Measurements from ENCODE around the gene FRYL. TPM values are rescaled to one million over a fixed set of nuclear protein-coding genes. Genes with fewer than 3 reads are reported as not detected.

Gene FRYL
- total and polyA plus RNA-seq, 2 of the 13 experiments (the other 11 are each of a cell fraction or from before 2014, with no cell fraction given): 9.7 to 19.6 TPM

DNA sequence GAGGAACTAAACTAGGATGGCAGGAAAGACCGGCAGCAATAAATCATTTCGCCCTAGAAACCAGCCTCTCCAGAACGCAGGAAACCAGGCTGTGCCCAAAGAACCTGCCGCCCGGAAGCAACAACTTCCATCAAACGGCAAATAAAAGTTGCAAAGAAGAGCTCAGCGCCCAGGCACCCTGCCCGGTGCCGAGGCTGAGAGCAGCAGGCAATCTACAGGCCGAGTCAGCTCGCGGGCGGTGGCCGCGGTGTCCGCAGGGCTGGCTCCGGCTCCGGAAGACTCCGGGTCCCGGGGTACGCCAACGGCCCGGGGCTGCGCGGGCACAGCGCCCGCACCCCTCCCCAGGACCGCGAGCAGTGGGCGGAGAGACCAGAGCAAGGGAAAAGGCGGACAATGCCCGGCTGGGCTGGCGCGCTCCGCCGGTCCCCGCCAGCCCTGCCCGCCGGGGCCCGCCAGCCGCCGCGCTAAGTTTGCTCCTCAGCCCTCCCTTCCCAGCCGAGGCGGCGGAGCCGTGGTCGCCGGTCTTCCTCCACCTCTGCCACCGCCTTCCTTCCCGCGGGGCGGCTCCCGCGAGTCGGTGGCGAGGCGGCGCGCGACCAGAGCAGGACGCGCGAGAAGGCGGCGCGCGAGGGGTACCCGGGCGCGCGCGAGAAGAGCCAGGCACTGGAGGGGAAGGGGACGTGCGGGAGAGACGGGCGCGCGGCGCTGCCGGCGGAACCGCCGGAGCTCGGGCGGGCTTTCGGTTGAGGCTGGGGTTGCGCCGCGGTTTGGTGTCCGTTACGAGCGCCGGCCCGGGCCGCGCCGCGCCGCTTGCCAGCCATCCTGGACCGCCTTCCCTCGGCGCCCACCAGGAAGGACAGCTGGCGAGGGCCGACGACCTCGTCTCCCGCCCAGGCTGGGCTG lies 733 bp downstream of the FRYL start (continued):
- TF ChIP-seq, protein P1, sequence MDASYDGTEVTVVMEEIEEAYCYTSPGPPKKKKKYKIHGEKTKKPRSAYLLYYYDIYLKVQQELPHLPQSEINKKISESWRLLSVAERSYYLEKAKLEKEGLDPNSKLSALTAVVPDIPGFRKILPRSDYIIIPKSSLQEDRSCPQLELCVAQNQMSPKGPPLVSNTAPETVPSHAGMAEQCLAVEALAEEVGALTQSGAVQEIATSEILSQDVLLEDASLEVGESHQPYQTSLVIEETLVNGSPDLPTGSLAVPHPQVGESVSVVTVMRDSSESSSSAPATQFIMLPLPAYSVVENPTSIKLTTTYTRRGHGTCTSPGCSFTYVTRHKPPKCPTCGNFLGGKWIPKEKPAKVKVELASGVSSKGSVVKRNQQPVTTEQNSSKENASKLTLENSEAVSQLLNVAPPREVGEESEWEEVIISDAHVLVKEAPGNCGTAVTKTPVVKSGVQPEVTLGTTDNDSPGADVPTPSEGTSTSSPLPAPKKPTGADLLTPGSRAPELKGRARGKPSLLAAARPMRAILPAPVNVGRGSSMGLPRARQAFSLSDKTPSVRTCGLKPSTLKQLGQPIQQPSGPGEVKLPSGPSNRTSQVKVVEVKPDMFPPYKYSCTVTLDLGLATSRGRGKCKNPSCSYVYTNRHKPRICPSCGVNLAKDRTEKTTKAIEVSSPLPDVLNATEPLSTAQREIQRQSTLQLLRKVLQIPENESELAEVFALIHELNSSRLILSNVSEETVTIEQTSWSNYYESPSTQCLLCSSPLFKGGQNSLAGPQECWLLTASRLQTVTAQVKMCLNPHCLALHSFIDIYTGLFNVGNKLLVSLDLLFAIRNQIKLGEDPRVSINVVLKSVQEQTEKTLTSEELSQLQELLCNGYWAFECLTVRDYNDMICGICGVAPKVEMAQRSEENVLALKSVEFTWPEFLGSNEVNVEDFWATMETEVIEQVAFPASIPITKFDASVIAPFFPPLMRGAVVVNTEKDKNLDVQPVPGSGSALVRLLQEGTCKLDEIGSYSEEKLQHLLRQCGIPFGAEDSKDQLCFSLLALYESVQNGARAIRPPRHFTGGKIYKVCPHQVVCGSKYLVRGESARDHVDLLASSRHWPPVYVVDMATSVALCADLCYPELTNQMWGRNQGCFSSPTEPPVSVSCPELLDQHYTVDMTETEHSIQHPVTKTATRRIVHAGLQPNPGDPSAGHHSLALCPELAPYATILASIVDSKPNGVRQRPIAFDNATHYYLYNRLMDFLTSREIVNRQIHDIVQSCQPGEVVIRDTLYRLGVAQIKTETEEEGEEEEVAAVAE (CRISPR knock-in tag; IDR thresholded peaks at IDR 0.05; ENCODE audit: borderline replicate concordance): no peak
- TF ChIP-seq, protein P2, sequence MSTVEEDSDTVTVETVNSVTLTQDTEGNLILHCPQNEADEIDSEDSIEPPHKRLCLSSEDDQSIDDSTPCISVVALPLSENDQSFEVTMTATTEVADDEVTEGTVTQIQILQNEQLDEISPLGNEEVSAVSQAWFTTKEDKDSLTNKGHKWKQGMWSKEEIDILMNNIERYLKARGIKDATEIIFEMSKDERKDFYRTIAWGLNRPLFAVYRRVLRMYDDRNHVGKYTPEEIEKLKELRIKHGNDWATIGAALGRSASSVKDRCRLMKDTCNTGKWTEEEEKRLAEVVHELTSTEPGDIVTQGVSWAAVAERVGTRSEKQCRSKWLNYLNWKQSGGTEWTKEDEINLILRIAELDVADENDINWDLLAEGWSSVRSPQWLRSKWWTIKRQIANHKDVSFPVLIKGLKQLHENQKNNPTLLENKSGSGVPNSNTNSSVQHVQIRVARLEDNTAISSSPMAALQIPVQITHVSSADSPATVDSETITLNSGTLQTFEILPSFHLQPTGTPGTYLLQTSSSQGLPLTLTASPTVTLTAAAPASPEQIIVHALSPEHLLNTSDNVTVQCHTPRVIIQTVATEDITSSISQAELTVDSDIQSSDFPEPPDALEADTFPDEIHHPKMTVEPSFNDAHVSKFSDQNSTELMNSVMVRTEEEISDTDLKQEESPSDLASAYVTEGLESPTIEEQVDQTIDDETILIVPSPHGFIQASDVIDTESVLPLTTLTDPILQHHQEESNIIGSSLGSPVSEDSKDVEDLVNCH (CRISPR knock-in tag; IDR thresholded peaks at IDR 0.05): no peak
- TF ChIP-seq GATAD1 (CRISPR knock-in tag; IDR thresholded peaks at IDR 0.05) (no peak), PRPF4 (IDR thresholded peaks at IDR 0.05; ENCODE audit: low read depth, low read length, poor library complexity, severe bottlenecking) (no peak), ZFP41 (CRISPR knock-in tag; IDR thresholded peaks at IDR 0.05; ENCODE audit: borderline replicate concordance) (no peak), ZBTB38 (CRISPR knock-in tag; IDR thresholded peaks at IDR 0.05) (no peak), NFE2 (CRISPR knock-in tag; IDR thresholded peaks at IDR 0.05) (no peak), ZNF121 (CRISPR knock-in tag; IDR thresholded peaks at IDR 0.05) (no peak), TEAD3 (CRISPR knock-in tag; optimal IDR thresholded peaks at IDR 0.05; ENCODE audit: borderline replicate concordance) (no peak), MYNN (CRISPR knock-in tag; IDR thresholded peaks at IDR 0.05; ENCODE audit: low read depth) (no peak)
- TF ChIP-seq, protein P3, sequence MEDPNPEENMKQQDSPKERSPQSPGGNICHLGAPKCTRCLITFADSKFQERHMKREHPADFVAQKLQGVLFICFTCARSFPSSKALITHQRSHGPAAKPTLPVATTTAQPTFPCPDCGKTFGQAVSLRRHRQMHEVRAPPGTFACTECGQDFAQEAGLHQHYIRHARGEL (CRISPR knock-in tag; IDR thresholded peaks at IDR 0.05): no peak
- TF ChIP-seq, protein P4, sequence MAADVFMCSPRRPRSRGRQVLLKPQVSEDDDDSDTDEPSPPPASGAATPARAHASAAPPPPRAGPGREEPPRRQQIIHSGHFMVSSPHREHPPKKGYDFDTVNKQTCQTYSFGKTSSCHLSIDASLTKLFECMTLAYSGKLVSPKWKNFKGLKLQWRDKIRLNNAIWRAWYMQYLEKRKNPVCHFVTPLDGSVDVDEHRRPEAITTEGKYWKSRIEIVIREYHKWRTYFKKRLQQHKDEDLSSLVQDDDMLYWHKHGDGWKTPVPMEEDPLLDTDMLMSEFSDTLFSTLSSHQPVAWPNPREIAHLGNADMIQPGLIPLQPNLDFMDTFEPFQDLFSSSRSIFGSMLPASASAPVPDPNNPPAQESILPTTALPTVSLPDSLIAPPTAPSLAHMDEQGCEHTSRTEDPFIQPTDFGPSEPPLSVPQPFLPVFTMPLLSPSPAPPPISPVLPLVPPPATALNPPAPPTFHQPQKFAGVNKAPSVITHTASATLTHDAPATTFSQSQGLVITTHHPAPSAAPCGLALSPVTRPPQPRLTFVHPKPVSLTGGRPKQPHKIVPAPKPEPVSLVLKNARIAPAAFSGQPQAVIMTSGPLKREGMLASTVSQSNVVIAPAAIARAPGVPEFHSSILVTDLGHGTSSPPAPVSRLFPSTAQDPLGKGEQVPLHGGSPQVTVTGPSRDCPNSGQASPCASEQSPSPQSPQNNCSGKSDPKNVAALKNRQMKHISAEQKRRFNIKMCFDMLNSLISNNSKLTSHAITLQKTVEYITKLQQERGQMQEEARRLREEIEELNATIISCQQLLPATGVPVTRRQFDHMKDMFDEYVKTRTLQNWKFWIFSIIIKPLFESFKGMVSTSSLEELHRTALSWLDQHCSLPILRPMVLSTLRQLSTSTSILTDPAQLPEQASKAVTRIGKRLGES (CRISPR knock-in tag; IDR thresholded peaks at IDR 0.05; ENCODE audit: borderline replicate concordance): no peak
- TF ChIP-seq, protein P5, sequence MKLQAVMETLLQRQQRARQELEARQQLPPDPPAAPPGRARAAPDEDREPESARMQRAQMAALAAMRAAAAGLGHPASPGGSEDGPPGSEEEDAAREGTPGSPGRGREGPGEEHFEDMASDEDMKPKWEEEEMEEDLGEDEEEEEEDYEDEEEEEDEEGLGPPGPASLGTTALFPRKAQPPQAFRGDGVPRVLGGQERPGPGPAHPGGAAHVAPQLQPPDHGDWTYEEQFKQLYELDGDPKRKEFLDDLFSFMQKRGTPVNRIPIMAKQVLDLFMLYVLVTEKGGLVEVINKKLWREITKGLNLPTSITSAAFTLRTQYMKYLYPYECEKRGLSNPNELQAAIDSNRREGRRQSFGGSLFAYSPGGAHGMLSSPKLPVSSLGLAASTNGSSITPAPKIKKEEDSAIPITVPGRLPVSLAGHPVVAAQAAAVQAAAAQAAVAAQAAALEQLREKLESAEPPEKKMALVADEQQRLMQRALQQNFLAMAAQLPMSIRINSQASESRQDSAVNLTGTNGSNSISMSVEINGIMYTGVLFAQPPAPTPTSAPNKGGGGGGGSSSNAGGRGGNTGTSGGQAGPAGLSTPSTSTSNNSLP (IDR thresholded peaks at IDR 0.05; ENCODE audit: low read depth, low read length): no peak
- TF ChIP-seq, protein P6, sequence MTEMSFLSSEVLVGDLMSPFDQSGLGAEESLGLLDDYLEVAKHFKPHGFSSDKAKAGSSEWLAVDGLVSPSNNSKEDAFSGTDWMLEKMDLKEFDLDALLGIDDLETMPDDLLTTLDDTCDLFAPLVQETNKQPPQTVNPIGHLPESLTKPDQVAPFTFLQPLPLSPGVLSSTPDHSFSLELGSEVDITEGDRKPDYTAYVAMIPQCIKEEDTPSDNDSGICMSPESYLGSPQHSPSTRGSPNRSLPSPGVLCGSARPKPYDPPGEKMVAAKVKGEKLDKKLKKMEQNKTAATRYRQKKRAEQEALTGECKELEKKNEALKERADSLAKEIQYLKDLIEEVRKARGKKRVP (CRISPR knock-in tag; IDR thresholded peaks at IDR 0.05): no peak

All from HepG2 (cell line).